H9 (cell line): Measurements from ENCODE around the gene ACMSD. TPM values are rescaled to one million over a fixed set of nuclear protein-coding genes. Genes with fewer than 3 reads are reported as not detected.

Experiments used
- DNase-seq: peaks from one replicate; pipeline ENCODE4 v3.0.0-alpha.2; 2017
- H2AFZ ChIP-seq: one replicate; pipeline ENCODE4 v1.6.1; 2013; ENCODE audit warnings: mild to moderate bottlenecking, low read length, control low read depth, moderate library complexity
- H2AK5ac ChIP-seq: 2 replicates; pipeline ENCODE4 v1.6.1; 2013; ENCODE audit warnings: low read length, control low read depth, mixed read lengths; ENCODE audit not compliant: insufficient read length
- H2BK120ac ChIP-seq: one replicate; pipeline ENCODE4 v1.6.1; 2013; ENCODE audit warnings: low read depth, mild to moderate bottlenecking, low read length, control low read depth, inconsistent platforms; ENCODE audit not compliant: poor library complexity, severe bottlenecking
- H2BK12ac ChIP-seq: 2 replicates; pipeline ENCODE4 v1.6.1; 2013; ENCODE audit warnings: low read length, control low read depth, mixed read lengths, low read depth; ENCODE audit not compliant: insufficient read length
- H2BK15ac ChIP-seq: 2 replicates; pipeline ENCODE4 v1.6.1; 2013; ENCODE audit warnings: low read depth, low read length, control low read depth
- H2BK20ac ChIP-seq: one replicate; pipeline ENCODE4 v1.6.1; 2013; ENCODE audit warnings: low read depth, mild to moderate bottlenecking, low read length, control low read depth, inconsistent platforms; ENCODE audit not compliant: poor library complexity, severe bottlenecking
- H2BK5ac ChIP-seq: 2 replicates; pipeline ENCODE4 v1.6.1; 2013; ENCODE audit warnings: low read length, control low read depth, mixed read lengths; ENCODE audit not compliant: insufficient read length
- H3K14ac ChIP-seq: 2 replicates; pipeline ENCODE4 v1.6.1; 2013; ENCODE audit warnings: low read length, control low read depth; ENCODE audit not compliant: insufficient read depth
- H3K18ac ChIP-seq: 2 replicates; pipeline ENCODE4 v1.6.1; 2013; ENCODE audit warnings: low read depth, mild to moderate bottlenecking, mixed read lengths, low read length, control low read depth; ENCODE audit not compliant: insufficient read length
- H3K23ac ChIP-seq: 2 replicates; pipeline ENCODE4 v1.6.1; 2013; ENCODE audit warnings: low read length, control low read depth, mixed read lengths, low read depth; ENCODE audit not compliant: insufficient read length
- H3K23me2 ChIP-seq: 2 replicates; pipeline ENCODE4 v1.6.1; 2013; ENCODE audit warnings: low read depth, mild to moderate bottlenecking, mixed read lengths, low read length, control low read depth; ENCODE audit not compliant: insufficient read length, poor library complexity, severe bottlenecking
- H3K27ac ChIP-seq: 2 replicates; pipeline ENCODE4 v1.5.1; 2013; ENCODE audit warnings: low read length, control low read depth, mixed read lengths, low read depth; ENCODE audit not compliant: insufficient read length
- H3K27me3 ChIP-seq: 2 replicates; pipeline ENCODE4 v1.6.1; 2013; ENCODE audit warnings: low read length, control low read depth, inconsistent platforms; ENCODE audit not compliant: insufficient read depth
- H3K4ac ChIP-seq: 2 replicates; pipeline ENCODE4 v1.6.1; 2013; ENCODE audit warnings: low read depth, mild to moderate bottlenecking, control low read depth, inconsistent platforms, low read length, moderate library complexity
- H3K4me1 ChIP-seq: 2 replicates; pipeline ENCODE4 v1.6.1; 2013; ENCODE audit warnings: low read length, control low read depth, inconsistent platforms; ENCODE audit not compliant: insufficient read depth
- H3K4me2 ChIP-seq: 2 replicates; pipeline ENCODE4 v1.6.1; 2013; ENCODE audit warnings: low read length, control low read depth, mixed read lengths; ENCODE audit not compliant: insufficient read length, insufficient read depth
- H3K56ac ChIP-seq: 2 replicates; pipeline ENCODE4 v1.6.1; 2013; ENCODE audit warnings: low read depth, mild to moderate bottlenecking, mixed read lengths, low read length, control low read depth; ENCODE audit not compliant: insufficient read length
- H3K79me1 ChIP-seq: 2 replicates; pipeline ENCODE4 v1.6.1; 2013; ENCODE audit warnings: low read depth, mild to moderate bottlenecking, moderate library complexity, low read length, control low read depth, inconsistent platforms; ENCODE audit not compliant: insufficient read depth, poor library complexity, severe bottlenecking
- H3K79me2 ChIP-seq: 2 replicates; pipeline ENCODE4 v1.6.1; 2013; ENCODE audit warnings: low read length, control low read depth, inconsistent platforms; ENCODE audit not compliant: insufficient read depth
- H3K9ac ChIP-seq: 2 replicates; pipeline ENCODE4 v1.6.1; 2013; ENCODE audit warnings: low read length, control low read depth, mixed read lengths; ENCODE audit not compliant: insufficient read length; ENCODE audit errors: extremely low read depth
- H3K9me3 ChIP-seq: one replicate; pipeline ENCODE4 v1.6.1; 2013; ENCODE audit warnings: low read depth, low read length, inconsistent platforms; ENCODE audit not compliant: control insufficient read depth
- H3T11ph ChIP-seq: one replicate; pipeline ENCODE4 v1.6.1; 2013; ENCODE audit warnings: mild to moderate bottlenecking, low read length, control low read depth, inconsistent platforms
- H4K20me1 ChIP-seq: one replicate; pipeline ENCODE4 v1.6.1; 2013; ENCODE audit not compliant: control insufficient read depth, insufficient read length, insufficient read depth
- H4K5ac ChIP-seq: 2 replicates; pipeline ENCODE4 v1.6.1; 2013; ENCODE audit warnings: low read depth, mild to moderate bottlenecking, mixed read lengths, low read length, control low read depth; ENCODE audit not compliant: insufficient read length
- H4K8ac ChIP-seq: replicated peaks from 2 replicates; pipeline ENCODE4 v1.6.1; 2013; ENCODE audit warnings: low read length, control low read depth, mixed read lengths, low read depth; ENCODE audit not compliant: insufficient read length
- H4K91ac ChIP-seq: 2 replicates; pipeline ENCODE4 v1.6.1; 2013; ENCODE audit warnings: low read depth, mild to moderate bottlenecking, moderate library complexity, mixed read lengths, low read length, control low read depth; ENCODE audit not compliant: insufficient read length
- H3K27ac Mint-ChIP-seq, 3 experiments: 2 replicates in 2 of 3; 3 replicates in 1 of 3; pipeline ENCODE4 v1.8.0; 2020 to 2021; ENCODE audit warnings: mixed read lengths in 3 of 3, mild to moderate bottlenecking in 1 of 3, moderate library complexity in 1 of 3
- H3K27me3 Mint-ChIP-seq: 2 replicates; pipeline ENCODE4 v1.8.0; 2021; ENCODE audit warnings: low read depth, mild to moderate bottlenecking, moderate library complexity, mixed read lengths
- H3K36me3 Mint-ChIP-seq, 3 experiments: 2 replicates in 2 of 3; 3 replicates in 1 of 3; pipeline ENCODE4 v1.8.0; 2020 to 2021; ENCODE audit warnings: low read depth in 3 of 3, mixed read lengths in 3 of 3; ENCODE audit not compliant: insufficient read depth in 1 of 3
- H3K4me1 Mint-ChIP-seq, 2 experiments: 2 replicates each; pipeline ENCODE4 v1.8.0; 2020; ENCODE audit warnings: mixed read lengths in 2 of 2
- H3K4me3 Mint-ChIP-seq, 2 experiments: 2 replicates in 1 of 2; 3 replicates in 1 of 2; pipeline ENCODE4 v1.8.0; 2020 to 2021; ENCODE audit warnings: mild to moderate bottlenecking in 2 of 2, mixed read lengths in 2 of 2, moderate library complexity in 1 of 2
- H3K9me3 Mint-ChIP-seq, 2 experiments: 2 replicates in 1 of 2; 3 replicates in 1 of 2; pipeline ENCODE4 v1.8.0; 2020; ENCODE audit warnings: mild to moderate bottlenecking in 2 of 2, mixed read lengths in 2 of 2, moderate library complexity in 1 of 2
- WGBS: extraction: QIAGEN DNeasy Blood & Tissue Kit; methylation state at CpG from one replicate; pipeline ENCODE4 v1.1.7; 2013; ENCODE audit warnings: missing lambda C conversion rate, low lambda C conversion rate, mixed read lengths; ENCODE audit not compliant: insufficient read length; ENCODE audit errors: extremely low coverage; 5-methylcytosine and 5-hydroxymethylcytosine counted together
- total RNA-seq: library from RNA; stranded (reverse); gene quantifications from 2 replicates; pipeline ENCODE4 v1.2.1, GENCODE V29; 2021
- TF ChIP-seq, protein P1 (sequence below): fragments of 200-600 bp; sonication (generic); conservative IDR thresholded peaks from 3 replicates; pipeline ENCODE4 v1.8.0; 2021; ENCODE audit warnings: antibody characterized with exemption, mild to moderate bottlenecking

Gene ACMSD
- total RNA-seq, 1 experiment from 2014 or later = not detected

DNA sequence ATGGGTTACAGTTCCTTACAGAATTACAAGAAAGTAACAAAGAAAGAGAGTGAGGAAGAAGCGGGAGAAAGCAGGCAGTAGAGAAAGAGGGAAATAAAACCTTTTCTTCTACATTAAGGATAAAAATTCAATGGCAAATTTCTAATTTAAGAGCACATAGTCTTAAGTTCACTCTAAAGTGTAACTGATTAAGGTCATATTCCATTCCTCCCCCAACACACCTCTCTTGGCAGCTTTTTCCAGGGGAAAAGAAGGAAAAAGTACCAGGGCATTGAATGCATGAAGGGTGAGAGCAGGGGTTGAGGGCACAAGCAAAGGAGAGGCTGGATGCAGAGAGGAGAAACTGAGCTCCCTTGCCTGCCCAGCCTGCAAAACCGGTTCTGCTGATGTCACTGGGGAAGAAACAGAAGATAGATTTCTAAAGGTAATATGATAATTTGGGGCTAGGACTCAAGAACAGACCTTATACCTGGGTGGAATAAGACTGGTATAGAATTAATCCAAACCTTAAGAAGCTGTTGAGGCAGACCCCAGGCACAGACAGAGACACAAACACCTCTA lies 4.6 kb downstream of the ACMSD start:
- Histone ChIP-seq H3T11ph (no peak overlapping the region), H4K8ac (no peak overlapping the region), H4K20me1 (no peaks in the 10 kb centered on the region), H3K4me1 (no peaks in the 10 kb centered on the region), H3K4me2 (no peak overlapping the region), H2AFZ (no peak overlapping the region), H3K9me3 (no peaks in the 10 kb centered on the region), H3K27ac (no peak overlapping the region), H3K18ac (no peak overlapping the region), H3K79me1 (no peaks in the 10 kb centered on the region), H2BK120ac (no peak overlapping the region), H3K56ac (no peak overlapping the region), H3K79me2 (no peaks in the 10 kb centered on the region), H2BK12ac (no peak overlapping the region), H2BK5ac (no peak overlapping the region), H3K4ac (no peak overlapping the region), H3K23me2 (no peaks in the 10 kb centered on the region), H4K5ac (no peak overlapping the region), H3K9ac (no peak overlapping the region), H3K27me3 (no peaks in the 10 kb centered on the region), H3K23ac (no peak overlapping the region), H2BK20ac (no peak overlapping the region), H2AK5ac (no peak overlapping the region), H2BK15ac (no peak overlapping the region), H3K14ac (no peak overlapping the region; the same call in 1 of the 2 replicates), H4K91ac (no peak overlapping the region)
- no CpG with 5 or more reads among the region's 2 CpGs for WGBS
- Mint-ChIP-seq H3K9me3 (peaks cover 3 to 11% of the 10 kb centered on the region in 2 experiments; a peak in 3 of 5 replicates), H3K4me1 (peaks cover 0 to 8% of the 10 kb centered on the region in 2 experiments; a peak in 2 of 4 replicates), H3K27ac (no peak overlapping the region; a peak in 1 of 7 replicates), H3K4me3 (no peak overlapping the region), H3K27me3 (no peaks in the 10 kb centered on the region), H3K36me3 (no peaks in the 10 kb centered on the region)
- DNase-seq = no peak
- TF ChIP-seq, protein P1, sequence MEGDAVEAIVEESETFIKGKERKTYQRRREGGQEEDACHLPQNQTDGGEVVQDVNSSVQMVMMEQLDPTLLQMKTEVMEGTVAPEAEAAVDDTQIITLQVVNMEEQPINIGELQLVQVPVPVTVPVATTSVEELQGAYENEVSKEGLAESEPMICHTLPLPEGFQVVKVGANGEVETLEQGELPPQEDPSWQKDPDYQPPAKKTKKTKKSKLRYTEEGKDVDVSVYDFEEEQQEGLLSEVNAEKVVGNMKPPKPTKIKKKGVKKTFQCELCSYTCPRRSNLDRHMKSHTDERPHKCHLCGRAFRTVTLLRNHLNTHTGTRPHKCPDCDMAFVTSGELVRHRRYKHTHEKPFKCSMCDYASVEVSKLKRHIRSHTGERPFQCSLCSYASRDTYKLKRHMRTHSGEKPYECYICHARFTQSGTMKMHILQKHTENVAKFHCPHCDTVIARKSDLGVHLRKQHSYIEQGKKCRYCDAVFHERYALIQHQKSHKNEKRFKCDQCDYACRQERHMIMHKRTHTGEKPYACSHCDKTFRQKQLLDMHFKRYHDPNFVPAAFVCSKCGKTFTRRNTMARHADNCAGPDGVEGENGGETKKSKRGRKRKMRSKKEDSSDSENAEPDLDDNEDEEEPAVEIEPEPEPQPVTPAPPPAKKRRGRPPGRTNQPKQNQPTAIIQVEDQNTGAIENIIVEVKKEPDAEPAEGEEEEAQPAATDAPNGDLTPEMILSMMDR = no peak
